Measurements from ENCODE around the gene TBCEL. TPM values are rescaled to one million over a fixed set of nuclear protein-coding genes. Genes with fewer than 3 reads are reported as not detected.

The TBCEL gene
- total RNA-seq, 2 donors from 2014 or later: 7.5 to 10.1 TPM

- TF ChIP-seq, protein P1, sequence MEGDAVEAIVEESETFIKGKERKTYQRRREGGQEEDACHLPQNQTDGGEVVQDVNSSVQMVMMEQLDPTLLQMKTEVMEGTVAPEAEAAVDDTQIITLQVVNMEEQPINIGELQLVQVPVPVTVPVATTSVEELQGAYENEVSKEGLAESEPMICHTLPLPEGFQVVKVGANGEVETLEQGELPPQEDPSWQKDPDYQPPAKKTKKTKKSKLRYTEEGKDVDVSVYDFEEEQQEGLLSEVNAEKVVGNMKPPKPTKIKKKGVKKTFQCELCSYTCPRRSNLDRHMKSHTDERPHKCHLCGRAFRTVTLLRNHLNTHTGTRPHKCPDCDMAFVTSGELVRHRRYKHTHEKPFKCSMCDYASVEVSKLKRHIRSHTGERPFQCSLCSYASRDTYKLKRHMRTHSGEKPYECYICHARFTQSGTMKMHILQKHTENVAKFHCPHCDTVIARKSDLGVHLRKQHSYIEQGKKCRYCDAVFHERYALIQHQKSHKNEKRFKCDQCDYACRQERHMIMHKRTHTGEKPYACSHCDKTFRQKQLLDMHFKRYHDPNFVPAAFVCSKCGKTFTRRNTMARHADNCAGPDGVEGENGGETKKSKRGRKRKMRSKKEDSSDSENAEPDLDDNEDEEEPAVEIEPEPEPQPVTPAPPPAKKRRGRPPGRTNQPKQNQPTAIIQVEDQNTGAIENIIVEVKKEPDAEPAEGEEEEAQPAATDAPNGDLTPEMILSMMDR (IDR thresholded peaks at IDR 0.05): no peak
- Histone ChIP-seq H3K27me3 (no peaks in the 10 kb centered on the region), H3K36me3 (no peaks in the 10 kb centered on the region), H3K27ac (no peak overlapping the region), H3K9me3 (no peaks in the 10 kb centered on the region), H3K4me3 (no peak overlapping the region), H3K4me1 (no peaks in the 10 kb centered on the region), H3K9ac (ENCODE audit: low read depth in 2 of 2, low read length in 2 of 2) (no peak overlapping the region)
- intact Hi-C loops (cut with DNase I): no loop called here
- DNase-seq: no peak
Measured at GRCh38 chr11:121042296-121042695, 18.4 kb downstream of the TBCEL start.

DNA sequence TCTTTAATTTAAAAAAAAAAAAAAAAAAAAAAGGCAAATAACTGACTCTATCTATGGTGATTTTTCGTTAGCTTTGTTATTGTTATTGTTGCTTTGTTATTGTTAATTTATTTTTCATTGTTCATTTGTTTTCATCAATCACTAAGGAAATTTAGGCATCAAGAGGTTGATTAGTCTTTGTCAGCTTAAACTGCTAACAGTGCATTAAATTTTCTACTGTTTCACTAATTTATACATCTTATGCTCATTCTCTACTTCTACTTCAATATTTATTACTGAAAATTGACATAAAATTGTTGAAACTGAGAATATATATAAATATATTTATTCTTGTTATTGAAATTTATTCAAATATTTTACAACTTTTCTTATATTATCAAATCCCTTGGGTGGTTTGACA, 24.0 kb downstream of the TBCEL start:
- Histone ChIP-seq H3K9me3 (no peaks in the 10 kb centered on the region), H3K9ac (ENCODE audit: low read depth in 2 of 2, low read length in 2 of 2) (no peak overlapping the region), H3K4me1 (no peaks in the 10 kb centered on the region), H3K36me3 (no peaks in the 10 kb centered on the region), H3K27me3 (no peaks in the 10 kb centered on the region), H3K4me3 (no peak overlapping the region), H3K27ac (no peak overlapping the region)
- intact Hi-C loops (cut with DNase I): no loop called here
- TF ChIP-seq, protein P1 (IDR thresholded peaks at IDR 0.05): no peak
- no peak for DNase-seq

DNA sequence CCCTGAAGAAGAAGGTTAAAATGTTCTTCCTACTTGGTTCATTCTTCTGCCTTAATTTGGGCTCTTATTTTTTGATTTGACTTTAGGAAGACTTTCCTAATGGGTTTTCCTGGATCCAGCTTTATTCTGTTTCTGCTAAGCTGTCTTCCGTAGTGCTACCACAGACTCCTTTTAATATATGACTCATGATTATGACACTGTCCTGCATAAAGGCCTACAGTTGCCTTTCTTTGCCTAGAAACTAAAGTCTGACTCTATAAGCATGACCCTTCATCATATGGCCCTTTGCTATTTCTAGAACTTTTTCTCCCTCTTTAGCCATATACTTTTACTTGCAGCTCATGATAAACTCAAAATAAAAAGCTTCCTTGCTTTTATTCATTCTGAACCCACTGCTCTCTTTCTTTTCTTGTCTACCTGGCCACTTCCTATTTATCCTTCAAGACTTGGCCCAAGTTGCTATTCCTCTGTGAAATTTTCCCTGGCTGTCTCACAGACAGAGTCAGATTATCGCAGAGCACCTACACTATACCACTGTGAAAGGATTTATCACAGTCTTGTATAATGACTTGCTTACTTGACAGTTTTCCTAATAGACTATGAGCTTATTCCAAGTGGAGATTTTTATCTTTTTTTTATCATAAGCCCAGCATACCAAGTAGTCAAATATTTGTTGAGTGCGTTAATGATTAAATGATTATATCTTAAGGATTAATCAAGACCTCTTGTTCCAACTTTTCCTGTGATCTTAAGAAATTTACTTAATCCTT, 24.7 kb downstream of the TBCEL start:
- H3K36me3 ChIP-seq: no peaks in the 10 kb centered on the region
- TF ChIP-seq, protein P1 (IDR thresholded peaks at IDR 0.05): no peak
- DNase-seq: no peak
- intact Hi-C loops (cut with DNase I): no loop called here
- H3K4me3 ChIP-seq: no peak overlapping the region
- no peaks in the 10 kb centered on the region for H3K27me3 ChIP-seq
- no peaks in the 10 kb centered on the region for H3K4me1 ChIP-seq
- no peak overlapping the region for H3K27ac ChIP-seq
- H3K9me3 ChIP-seq: no peaks in the 10 kb centered on the region
- no peak overlapping the region for H3K9ac ChIP-seq (ENCODE audit: low read depth in 2 of 2, low read length in 2 of 2)

DNA sequence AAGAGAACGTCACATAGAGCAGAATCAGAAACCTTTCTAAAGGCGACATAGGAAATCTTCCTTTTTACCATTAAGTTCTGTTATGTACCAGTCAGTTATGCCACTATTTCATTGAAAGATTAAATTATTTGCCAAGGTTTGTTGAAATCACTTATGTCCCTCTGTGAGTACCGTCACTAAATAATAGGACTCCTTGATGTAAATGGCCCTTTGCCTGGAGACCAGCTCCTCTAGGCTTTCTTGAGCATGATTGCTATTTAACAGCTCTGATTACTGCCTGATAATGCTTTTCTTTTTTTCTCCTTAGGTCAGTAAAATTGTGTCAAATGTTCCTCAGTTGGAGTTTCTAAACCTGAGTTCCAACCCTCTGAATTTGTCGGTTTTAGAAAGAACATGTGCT, 29.3 kb downstream of the TBCEL start:
- H3K9ac ChIP-seq (ENCODE audit: low read depth in 2 of 2, low read length in 2 of 2): no peak overlapping the region
- no peaks in the 10 kb centered on the region for H3K4me1 ChIP-seq
- no peak for DNase-seq
- H3K27ac ChIP-seq: no peak overlapping the region
- TF ChIP-seq, protein P1 (IDR thresholded peaks at IDR 0.05): no peak
- no peaks in the 10 kb centered on the region for H3K9me3 ChIP-seq
- H3K27me3 ChIP-seq: no peaks in the 10 kb centered on the region
- no peak overlapping the region for H3K4me3 ChIP-seq
- intact Hi-C loops (cut with DNase I): no loop called here
- no peaks in the 10 kb centered on the region for H3K36me3 ChIP-seq

DNA sequence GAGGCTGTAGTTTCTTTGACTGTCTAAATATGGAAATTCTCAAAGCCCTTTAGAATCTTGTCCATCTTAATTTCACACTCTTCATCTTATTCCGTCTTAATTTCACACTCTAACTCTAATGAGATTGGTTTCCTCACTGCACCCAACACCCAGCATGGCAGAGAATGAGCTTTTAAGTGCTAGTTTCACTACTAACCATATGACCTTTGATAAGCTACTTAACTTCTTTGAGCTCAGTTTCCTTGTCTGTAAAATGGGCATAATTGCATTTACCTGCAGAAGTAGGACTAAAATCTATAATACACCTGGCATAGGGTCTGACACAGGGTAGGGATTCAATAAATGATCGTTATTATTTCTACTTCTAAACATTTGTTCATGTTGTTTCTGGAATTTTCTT, 30.4 kb downstream of the TBCEL start:
- H3K27me3 ChIP-seq: no peaks in the 10 kb centered on the region
- H3K9ac ChIP-seq (ENCODE audit: low read depth in 2 of 2, low read length in 2 of 2): no peak overlapping the region
- no peaks in the 10 kb centered on the region for H3K36me3 ChIP-seq
- no peaks in the 10 kb centered on the region for H3K9me3 ChIP-seq
- H3K4me3 ChIP-seq: no peak overlapping the region
- no peaks in the 10 kb centered on the region for H3K4me1 ChIP-seq
- TF ChIP-seq, protein P1 (IDR thresholded peaks at IDR 0.05): no peak
- intact Hi-C loops (cut with DNase I): no loop called here
- no peak for DNase-seq
- no peak overlapping the region for H3K27ac ChIP-seq

Data from colonic mucosa (tissue), 4 donors.